GM12891 (cell line): ENCODE results near the gene NRG2.

Experiments
- PAX5 ChIP-seq: IDR thresholded peaks from 2 replicates; pipeline ENCODE4 v1.6.1; 2011; ENCODE audit warnings: low read length, moderate library complexity, mild to moderate bottlenecking; ENCODE audit not compliant: insufficient read depth, severe bottlenecking
- POLR2A ChIP-seq: IDR thresholded peaks from 2 replicates; pipeline ENCODE4 v1.6.1; 2011; ENCODE audit warnings: low read depth, low read length, control low read depth
- POLR2AphosphoS5 ChIP-seq: IDR thresholded peaks from 2 replicates; pipeline ENCODE4 v1.6.1; 2011; ENCODE audit warnings: low read depth, low read length, control low read depth
- POU2F2 ChIP-seq: IDR thresholded peaks from 2 replicates; pipeline ENCODE4 v1.6.1; 2011; ENCODE audit warnings: low read depth, mild to moderate bottlenecking, control low read depth, low read length, moderate library complexity
- SPI1 ChIP-seq: IDR thresholded peaks from 2 replicates; pipeline ENCODE4 v1.6.1; 2011; ENCODE audit warnings: low read depth, low read length, control low read depth
- TAF1 ChIP-seq: IDR thresholded peaks from 2 replicates; pipeline ENCODE4 v1.6.1; 2011; ENCODE audit warnings: low read depth, low read length, control low read depth

DNA sequence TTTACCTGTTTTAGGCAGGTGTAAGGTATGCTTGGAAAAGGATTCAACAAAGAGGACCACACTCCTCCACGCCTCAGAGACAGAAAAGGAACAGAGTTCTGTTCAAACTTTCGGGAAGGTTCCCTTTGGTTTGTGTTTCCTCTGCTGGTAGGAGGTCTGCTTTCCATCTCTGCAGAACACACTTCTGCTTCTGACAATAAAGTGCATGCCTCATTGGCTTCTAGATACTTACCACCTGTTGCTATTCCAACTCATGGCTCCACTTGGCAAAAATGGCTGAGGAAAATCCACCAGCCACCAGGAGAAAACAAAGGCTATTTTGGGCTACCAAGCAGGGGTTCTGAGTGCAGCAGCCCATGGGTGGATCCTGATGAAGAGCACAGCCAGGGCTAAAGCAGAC lies 112.7 kb downstream of the NRG2 start:
- TF ChIP-seq PAX5 = no peak
- no peak for TF ChIP-seq TAF1
- no peak for TF ChIP-seq POLR2A
- no peak for TF ChIP-seq SPI1
- TF ChIP-seq POLR2AphosphoS5 = no peak
- TF ChIP-seq POU2F2 = no peak
